HUES6 (cell line): ENCODE measurements around the gene RRP9.
"Not testable (repeated sequence)": the region's sequence is repeated elsewhere in the genome, so short reads cannot be mapped to it uniquely, and the experiment has no call there.

Experiments used
- H3K27ac ChIP-seq: 2 replicates; pipeline ENCODE4 v1.7.0; 2013; ENCODE audit warnings: low read depth, mild to moderate bottlenecking, low read length, inconsistent platforms
- H3K27me3 ChIP-seq: 2 replicates; pipeline ENCODE4 v1.6.1; 2013; ENCODE audit warnings: low read length; ENCODE audit not compliant: control insufficient read depth, insufficient read depth
- H3K36me3 ChIP-seq: 2 replicates; pipeline ENCODE4 v1.6.1; 2013; ENCODE audit warnings: low read length; ENCODE audit not compliant: control insufficient read depth, insufficient read depth
- H3K4me1 ChIP-seq: 2 replicates; pipeline ENCODE4 v1.6.1; 2013; ENCODE audit warnings: low read length; ENCODE audit not compliant: control insufficient read depth, insufficient read depth
- H3K4me3 ChIP-seq: 2 replicates; pipeline ENCODE4 v1.5.1; 2013; ENCODE audit warnings: low read depth, low read length
- H3K9ac ChIP-seq: one replicate; pipeline ENCODE4 v1.6.1; 2013; ENCODE audit warnings: mild to moderate bottlenecking, low read length
- H3K9me3 ChIP-seq: 2 replicates; pipeline ENCODE4 v1.6.1; 2013; ENCODE audit warnings: low read depth, low read length; ENCODE audit not compliant: control insufficient read depth, insufficient read depth

Gene RRP9

DNA sequence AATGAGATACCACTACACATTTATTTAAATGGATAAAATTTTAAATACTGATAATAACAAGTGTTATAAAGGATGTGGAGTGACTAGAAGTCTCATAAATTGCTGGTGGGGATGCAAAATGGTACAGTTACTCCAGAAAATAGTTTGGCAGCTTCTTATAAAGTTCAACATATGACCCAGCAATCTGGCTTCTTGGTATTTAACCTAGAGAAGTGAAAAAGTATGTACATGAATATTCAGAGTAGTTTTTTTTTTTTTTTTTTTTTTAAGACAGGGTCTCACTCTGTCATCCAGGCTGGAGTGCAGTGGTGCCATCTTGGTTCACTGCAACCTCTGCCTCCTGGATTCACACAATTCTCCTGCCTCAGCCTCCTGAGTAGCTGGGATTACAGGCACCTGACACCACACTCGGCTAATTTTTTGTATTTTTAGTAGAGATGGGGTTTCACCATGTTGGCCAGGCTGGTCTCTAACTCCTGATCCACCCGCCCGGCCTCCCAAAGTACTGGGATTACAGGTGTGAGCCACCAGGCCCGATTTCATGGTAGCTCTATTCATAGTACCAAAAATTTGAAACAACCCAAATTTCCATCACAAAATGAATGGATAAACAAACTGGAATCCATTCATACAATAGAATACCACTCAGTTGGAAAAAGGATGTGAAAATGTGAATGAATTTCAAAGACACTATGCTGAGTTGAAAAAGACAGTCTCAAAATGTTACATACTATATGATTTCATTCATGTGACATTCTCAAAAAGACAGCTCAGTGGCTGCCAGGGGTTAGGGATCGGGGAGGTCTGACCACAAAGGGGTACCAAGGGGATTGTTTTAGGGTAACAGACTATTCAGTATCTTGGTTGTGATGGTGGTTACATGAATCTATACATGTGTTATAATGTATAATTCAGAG is 14.4 kb downstream of the RRP9 start:
- no peaks in the 10 kb centered on the region for H3K4me1 ChIP-seq
- no peaks in the 10 kb centered on the region for H3K9me3 ChIP-seq
- no peak overlapping the region for H3K4me3 ChIP-seq
- H3K27me3 ChIP-seq = no peaks in the 10 kb centered on the region
- no peak overlapping the region for H3K9ac ChIP-seq
- H3K27ac ChIP-seq = no peak overlapping the region
- H3K36me3 ChIP-seq = peaks cover 5% of the 10 kb centered on the region; the same call in 1 of the 2 replicates

DNA sequence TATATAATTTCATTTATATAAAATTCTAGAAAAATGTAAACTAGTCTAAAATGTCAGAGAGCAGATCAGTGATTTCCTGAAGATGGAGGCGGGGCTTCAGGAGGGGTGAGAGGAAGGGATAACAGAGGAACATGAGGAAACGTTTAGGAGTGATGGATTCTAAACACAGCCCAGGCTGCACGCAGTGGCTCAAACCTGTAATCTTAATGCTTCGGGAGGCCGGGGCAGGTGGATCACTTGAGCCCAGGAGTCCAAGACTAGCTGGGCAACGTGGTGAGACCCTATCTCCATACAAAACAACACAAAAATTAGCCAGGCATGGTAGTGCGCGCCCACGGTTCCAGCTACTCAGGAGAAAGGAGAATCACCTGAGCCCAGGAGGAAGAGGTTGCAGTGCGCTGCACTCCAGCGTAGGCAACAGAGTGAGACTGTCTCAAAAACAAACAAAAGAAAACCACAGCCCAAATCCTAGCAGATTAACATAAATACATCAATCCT is 20.6 kb downstream of the RRP9 start:
- Histone ChIP-seq H3K27ac (no peak overlapping the region), H3K9ac (no peak overlapping the region), H3K27me3 (no peaks in the 10 kb centered on the region), H3K36me3 (no peaks in the 10 kb centered on the region), H3K9me3 (no peaks in the 10 kb centered on the region), H3K4me1 (no peaks in the 10 kb centered on the region), H3K4me3 (no peak overlapping the region)

DNA sequence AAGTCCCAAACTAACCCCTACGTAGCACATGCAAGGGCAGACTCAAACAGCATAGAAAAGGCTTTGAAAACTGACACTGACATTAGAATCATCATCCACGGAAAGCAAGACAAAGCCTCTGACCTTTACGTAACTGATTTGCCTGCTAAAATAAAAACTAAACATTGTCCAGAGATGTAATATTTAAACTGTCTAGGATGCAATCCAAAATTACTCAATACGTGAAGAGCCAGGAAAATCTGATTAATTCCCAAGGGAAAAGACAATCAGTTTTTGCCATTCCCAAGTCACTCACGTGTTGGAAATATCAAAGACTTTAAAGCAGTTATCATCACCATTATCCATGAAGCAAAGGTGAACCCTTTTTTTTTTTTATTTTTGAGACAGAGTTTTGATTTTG is 25.3 kb downstream of the RRP9 start:
- H3K36me3 ChIP-seq = no peaks in the 10 kb centered on the region
- H3K4me3 ChIP-seq = no peak overlapping the region
- H3K9me3 ChIP-seq = no peaks in the 10 kb centered on the region
- H3K27ac ChIP-seq = no peak overlapping the region
- no peak overlapping the region for H3K9ac ChIP-seq
- H3K27me3 ChIP-seq = no peaks in the 10 kb centered on the region
- H3K4me1 ChIP-seq = no peaks in the 10 kb centered on the region

DNA sequence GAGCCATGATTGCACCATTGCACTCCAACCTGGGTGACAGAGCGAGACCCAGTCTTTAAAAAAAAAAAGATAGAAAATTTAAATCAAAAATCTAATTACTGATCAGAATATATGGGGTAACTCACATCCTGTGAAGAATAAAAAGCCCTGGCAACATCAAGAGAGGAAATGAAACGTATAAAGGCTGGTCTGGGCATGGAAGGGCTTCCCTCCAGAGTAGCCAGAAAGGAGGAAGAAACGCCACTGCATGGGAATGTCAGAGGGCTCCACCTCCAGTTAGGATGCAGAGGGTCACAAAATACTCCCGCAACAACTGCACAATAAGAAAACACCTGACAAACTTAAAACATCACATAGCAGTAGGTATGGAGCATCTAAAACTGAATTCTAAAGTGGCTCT is 33.7 kb downstream of the RRP9 start:
- Histone ChIP-seq H3K9me3 (0 out of 2 replicates have a peak, but pooled peaks cover 5% of the 10 kb centered on the region), H3K36me3 (no peaks in the 10 kb centered on the region), H3K4me3 (no peak overlapping the region), H3K9ac (no peak overlapping the region), H3K4me1 (no peaks in the 10 kb centered on the region), H3K27ac (no peak overlapping the region), H3K27me3 (no peaks in the 10 kb centered on the region)

DNA sequence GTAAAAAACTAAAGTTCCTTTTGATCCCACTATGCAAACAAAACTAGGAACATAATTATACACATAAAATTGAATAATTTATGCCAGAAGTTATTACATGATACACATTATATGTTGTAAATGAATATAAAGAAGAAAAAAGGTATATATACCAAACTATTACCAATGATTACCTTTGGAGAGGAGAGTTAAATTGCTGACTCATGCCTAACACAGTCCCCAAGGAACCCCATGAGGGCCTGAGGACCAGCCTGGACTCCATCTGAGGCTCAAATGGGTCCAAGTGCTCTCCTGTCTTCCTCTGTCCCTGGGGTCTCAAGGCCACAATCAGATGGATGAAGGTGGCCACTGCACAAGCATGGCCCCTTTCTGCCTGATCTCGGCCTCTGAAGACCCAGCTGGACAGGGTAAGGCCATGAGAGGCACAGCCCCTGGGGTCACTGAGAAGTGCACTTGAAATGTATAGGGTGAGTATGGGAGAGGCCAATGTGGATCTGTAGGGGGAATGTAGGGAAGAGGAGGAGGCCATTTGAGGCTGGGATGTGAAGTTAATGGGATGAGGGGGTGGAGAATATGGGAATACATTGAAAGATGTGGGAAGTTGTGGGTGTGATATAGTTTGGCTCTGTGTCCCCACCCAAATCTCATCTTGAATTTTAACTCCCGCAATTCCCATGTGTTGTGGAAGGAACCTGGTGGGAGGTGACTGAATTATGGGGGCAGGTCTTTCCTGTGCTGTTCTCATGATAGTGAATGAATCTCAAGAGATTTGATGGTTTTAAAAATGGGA is 37.5 kb downstream of the RRP9 start:
- no peak overlapping the region for H3K9ac ChIP-seq
- H3K4me3 ChIP-seq = no peak overlapping the region
- H3K27ac ChIP-seq = no peak overlapping the region
- no peaks in the 10 kb centered on the region for H3K27me3 ChIP-seq
- 0 out of 2 replicates have a peak, but pooled peaks cover 5% of the 10 kb centered on the region for H3K9me3 ChIP-seq
- H3K4me1 ChIP-seq = no peaks in the 10 kb centered on the region; the same call in 1 of the 2 replicates
- no peaks in the 10 kb centered on the region for H3K36me3 ChIP-seq

DNA sequence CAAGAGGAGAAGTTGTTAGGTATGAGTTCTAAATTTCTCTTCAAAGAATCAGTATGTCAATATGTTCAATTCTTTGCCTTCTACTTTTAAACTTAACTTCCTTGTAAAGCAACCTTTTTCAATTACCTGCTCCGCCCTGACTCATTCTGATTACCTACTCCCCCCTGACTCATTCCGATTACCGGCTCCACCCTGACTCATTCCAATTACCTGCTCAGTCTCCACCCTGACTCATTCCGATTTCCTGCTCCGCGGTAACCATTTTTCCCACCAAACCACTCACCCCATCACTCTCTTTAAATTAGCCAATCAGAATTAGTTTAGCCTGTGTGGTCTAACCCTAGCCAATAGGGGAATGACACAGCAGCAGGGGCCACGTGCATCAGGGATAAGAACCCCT is 39.3 kb downstream of the RRP9 start:
- not testable (repeated sequence) for H3K36me3 ChIP-seq, H3K9me3 ChIP-seq, H3K27ac ChIP-seq, H3K4me3 ChIP-seq, H3K9ac ChIP-seq, H3K4me1 ChIP-seq, H3K27me3 ChIP-seq

DNA sequence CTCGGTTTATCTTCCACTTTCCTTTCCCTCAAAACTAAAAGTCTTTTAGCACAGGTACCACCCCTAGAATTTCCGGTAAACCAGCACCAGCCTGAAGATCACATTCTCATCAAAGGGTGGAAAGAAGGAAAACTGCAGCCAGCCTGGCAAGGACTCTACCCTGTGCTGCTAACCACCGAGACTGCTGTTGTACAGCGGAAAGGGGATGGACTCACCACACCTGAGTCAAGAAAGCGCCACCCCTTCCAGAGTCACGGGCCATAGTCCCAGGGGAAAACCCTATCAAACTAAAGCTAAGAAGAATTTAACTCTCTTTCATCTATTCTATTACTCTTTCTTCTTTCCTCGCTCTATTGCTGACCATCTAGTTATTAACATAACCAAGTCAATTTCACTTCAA is 41.7 kb downstream of the RRP9 start:
- H3K27me3 ChIP-seq, H3K4me1 ChIP-seq, H3K36me3 ChIP-seq, H3K4me3 ChIP-seq, H3K9ac ChIP-seq, H3K9me3 ChIP-seq, H3K27ac ChIP-seq: not testable (repeated sequence)

DNA sequence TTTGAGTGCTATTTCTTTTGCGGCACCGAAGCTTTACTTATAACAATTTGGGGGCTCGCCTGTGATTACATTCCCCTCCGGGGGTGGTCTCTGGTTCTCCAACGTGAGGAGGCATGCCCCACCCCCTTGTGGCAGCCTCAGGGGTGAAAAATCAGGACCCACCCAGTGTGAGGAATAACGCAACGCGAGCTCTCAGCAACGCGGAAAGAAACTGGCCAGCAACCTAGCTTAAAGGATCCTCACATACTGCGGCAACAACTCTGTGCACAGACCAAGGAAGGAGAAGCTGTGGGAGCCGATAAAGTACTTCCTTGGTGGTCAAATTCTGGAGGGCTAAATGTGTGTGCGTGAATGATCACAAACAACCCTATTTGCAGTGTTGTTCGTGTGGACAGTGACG is 44.3 kb downstream of the RRP9 start:
- Histone ChIP-seq H3K27me3 (no peaks in the 10 kb centered on the region), H3K9ac (no peak overlapping the region), H3K4me3 (peak overlapping the region; percentile 36; the same call in 1 of the 2 replicates), H3K9me3 (peaks cover 4% of the 10 kb centered on the region; the same call in 1 of the 2 replicates), H3K36me3 (no peaks in the 10 kb centered on the region), H3K4me1 (peaks cover 6% of the 10 kb centered on the region), H3K27ac (no peak overlapping the region)

DNA sequence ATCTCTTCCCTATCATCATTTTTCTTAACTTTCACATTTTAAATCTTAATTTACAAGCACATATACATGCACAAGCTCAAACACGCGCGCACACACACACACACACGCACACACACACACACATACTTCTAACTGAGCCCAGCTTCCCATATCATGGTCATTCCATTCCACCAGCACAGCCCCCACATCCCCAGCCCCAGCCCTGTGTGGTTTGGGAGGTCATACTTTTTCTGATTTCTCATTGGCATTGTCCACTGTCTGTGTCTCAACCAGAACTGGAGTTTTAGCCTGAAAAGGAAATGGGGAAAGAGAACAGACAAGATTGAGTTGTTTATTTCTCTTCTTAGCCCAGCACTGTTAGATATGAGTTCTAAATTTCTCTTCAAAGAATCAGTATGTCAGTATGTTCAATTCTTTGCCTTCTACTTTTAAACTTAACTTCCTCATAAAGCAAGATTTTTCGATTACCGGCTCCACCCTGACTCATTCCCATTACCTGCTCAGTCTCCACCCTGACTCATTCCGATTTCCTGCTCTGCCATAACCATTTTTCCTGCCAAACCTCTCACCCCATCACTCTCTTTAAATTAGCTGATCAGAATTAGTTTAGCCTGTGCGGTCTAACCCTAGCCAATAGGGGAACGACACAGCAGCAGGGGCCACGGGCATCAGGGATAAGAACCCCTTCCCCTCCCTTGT is 44.9 kb downstream of the RRP9 start:
- Histone ChIP-seq H3K4me1 (peaks cover 6% of the 10 kb centered on the region), H3K27ac (no peak overlapping the region), H3K4me3 (no peak overlapping the region), H3K36me3 (no peaks in the 10 kb centered on the region), H3K27me3 (no peaks in the 10 kb centered on the region), H3K9ac (no peak overlapping the region), H3K9me3 (peaks cover 4% of the 10 kb centered on the region; the same call in 1 of the 2 replicates)

DNA sequence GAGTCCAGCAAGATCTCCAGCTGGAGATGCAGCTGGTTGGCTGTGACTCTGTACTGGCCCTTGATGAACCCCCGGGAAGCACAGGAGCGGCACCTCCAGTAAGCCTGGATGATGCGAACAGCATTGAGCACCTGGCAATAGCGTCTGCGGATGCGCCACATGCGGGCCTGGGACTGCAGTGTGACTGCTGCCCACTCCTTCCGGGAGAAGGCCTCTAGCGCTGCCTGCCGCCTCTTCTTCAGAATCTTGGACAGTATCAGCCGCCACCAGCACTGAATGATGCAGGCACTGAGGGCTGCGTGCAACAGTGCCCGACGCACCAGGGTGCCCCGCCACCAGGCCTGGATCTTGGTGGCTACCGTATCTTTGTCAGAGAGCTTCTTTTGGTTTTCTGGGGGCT is 46.8 kb downstream of the RRP9 start:
- Histone ChIP-seq H3K36me3 (no peaks in the 10 kb centered on the region), H3K9ac (no peak overlapping the region), H3K4me3 (no peak overlapping the region), H3K4me1 (peaks cover 6% of the 10 kb centered on the region; the same call in 1 of the 2 replicates), H3K9me3 (peaks cover 4% of the 10 kb centered on the region; the same call in 1 of the 2 replicates), H3K27me3 (no peaks in the 10 kb centered on the region), H3K27ac (no peak overlapping the region)
